Progenitor cell of endocrine pancreas (in vitro differentiated cells): ENCODE measurements around the gene DSCAML1. TPM values are rescaled to one million over a fixed set of nuclear protein-coding genes. Genes with fewer than 3 reads are reported as not detected.

Experiments used
- DNase-seq: peaks from one replicate; pipeline ENCODE4 v3.0.0; 2021; ENCODE audit warnings: low spot score; ENCODE audit not compliant: unreplicated experiment
- H3K27ac Mint-ChIP-seq: 2 replicates; pipeline ENCODE4 v1.8.0; 2021; ENCODE audit warnings: mild to moderate bottlenecking, moderate library complexity, mixed read lengths
- H3K27me3 Mint-ChIP-seq: 2 replicates; pipeline ENCODE4 v1.8.0; 2021; ENCODE audit warnings: mixed read lengths
- H3K36me3 Mint-ChIP-seq: 2 replicates; pipeline ENCODE4 v1.8.0; 2022; ENCODE audit warnings: mixed read lengths; ENCODE audit not compliant: insufficient read depth
- H3K4me1 Mint-ChIP-seq: 2 replicates; pipeline ENCODE4 v1.8.0; 2021; ENCODE audit warnings: low read depth, mixed read lengths
- H3K4me3 Mint-ChIP-seq: 2 replicates; pipeline ENCODE4 v1.8.0; 2021; ENCODE audit warnings: low read depth, mild to moderate bottlenecking, moderate library complexity, mixed read lengths
- H3K9me3 Mint-ChIP-seq: 2 replicates; pipeline ENCODE4 v1.8.0; 2021; ENCODE audit warnings: low read depth, mixed read lengths
- CTCF ChIP-seq: fragments of 200-600 bp; sonication (generic); IDR thresholded peaks from one replicate; pipeline ENCODE4 v1.5.0; 2021; ENCODE audit warnings: antibody characterized with exemption, mild to moderate bottlenecking; ENCODE audit not compliant: unreplicated experiment
- total RNA-seq: library from RNA; stranded (reverse); gene quantifications from 2 replicates; pipeline ENCODE4 v1.2.1, GENCODE V29; 2021

DSCAML1 gene
- total RNA-seq, 1 donor from 2014 or later: 2.7 TPM

- H3K36me3 Mint-ChIP-seq: no peaks in the 10 kb centered on the region
- no peak for TF ChIP-seq CTCF
- no peaks in the 10 kb centered on the region for H3K9me3 Mint-ChIP-seq
- H3K4me3 Mint-ChIP-seq: no peak overlapping the region
- H3K27ac Mint-ChIP-seq: no peak overlapping the region
- no peak for DNase-seq
- peaks cover 76% of the 10 kb centered on the region for H3K27me3 Mint-ChIP-seq
- H3K4me1 Mint-ChIP-seq: no peaks in the 10 kb centered on the region
These were observed 7.8 kb downstream of the DSCAML1 start for GRCh38 chr11:117789241-117789640.

GRCh38 chr11:117786135-117786870, 10.7 kb downstream of the DSCAML1 start:
- Mint-ChIP-seq H3K9me3 (no peaks in the 10 kb centered on the region), H3K27me3 (peaks cover 64% of the 10 kb centered on the region), H3K4me3 (no peak overlapping the region)

GRCh38 chr11:117782101-117782500, 14.9 kb downstream of the DSCAML1 start:
- Mint-ChIP-seq H3K4me3 (no peak overlapping the region), H3K27me3 (peaks cover 49% of the 10 kb centered on the region), H3K9me3 (no peaks in the 10 kb centered on the region), H3K27ac (no peak overlapping the region), H3K4me1 (no peaks in the 10 kb centered on the region), H3K36me3 (no peaks in the 10 kb centered on the region)
- DNase-seq: no peak
- TF ChIP-seq CTCF: no peak

More at GRCh38 chr11:117786135-117786870, 10.7 kb downstream of the DSCAML1 start:
- Mint-ChIP-seq H3K4me1 (no peaks in the 10 kb centered on the region), H3K36me3 (no peaks in the 10 kb centered on the region), H3K27ac (no peak overlapping the region)
- no peak for DNase-seq
- TF ChIP-seq CTCF: no peak

- H3K27ac Mint-ChIP-seq: no peak overlapping the region
- no peaks in the 10 kb centered on the region for H3K36me3 Mint-ChIP-seq
- no peaks in the 10 kb centered on the region for H3K4me1 Mint-ChIP-seq
- H3K9me3 Mint-ChIP-seq: no peaks in the 10 kb centered on the region
- DNase-seq: no peak
- H3K4me3 Mint-ChIP-seq: no peak overlapping the region
- H3K27me3 Mint-ChIP-seq: peaks cover 53% of the 10 kb centered on the region
- no peak for TF ChIP-seq CTCF
These were observed 15.4 kb downstream of the DSCAML1 start for GRCh38 chr11:117781627-117782026.

GRCh38 chr11:117780456-117780855, 16.6 kb downstream of the DSCAML1 start:
- Mint-ChIP-seq H3K36me3 (no peaks in the 10 kb centered on the region), H3K9me3 (no peaks in the 10 kb centered on the region), H3K4me3 (no peak overlapping the region), H3K27ac (no peak overlapping the region), H3K27me3 (peaks cover 53% of the 10 kb centered on the region), H3K4me1 (no peaks in the 10 kb centered on the region)
- TF ChIP-seq CTCF: no peak
- no peak for DNase-seq
